OCI-LY1 (cell line): ENCODE measurements around the gene SLC27A2.

Source experiments
- CTCF ChIP-seq: fragments of 200-600 bp; sonication (generic), shearing (Covaris generic); IDR thresholded peaks from 2 replicates; pipeline ENCODE4 v1.5.1; 2017; ENCODE audit warnings: mild to moderate bottlenecking, antibody characterized with exemption, low read length, moderate library complexity, mixed read lengths
- EZH2 ChIP-seq: fragments of 200-600 bp; sonication (generic), shearing (Covaris generic); IDR thresholded peaks from 2 replicates; pipeline ENCODE4 v1.8.0; 2017; ENCODE audit warnings: borderline replicate concordance, mixed run types, mild to moderate bottlenecking, antibody characterized with exemption, low read length, moderate library complexity, mixed read lengths

DNA sequence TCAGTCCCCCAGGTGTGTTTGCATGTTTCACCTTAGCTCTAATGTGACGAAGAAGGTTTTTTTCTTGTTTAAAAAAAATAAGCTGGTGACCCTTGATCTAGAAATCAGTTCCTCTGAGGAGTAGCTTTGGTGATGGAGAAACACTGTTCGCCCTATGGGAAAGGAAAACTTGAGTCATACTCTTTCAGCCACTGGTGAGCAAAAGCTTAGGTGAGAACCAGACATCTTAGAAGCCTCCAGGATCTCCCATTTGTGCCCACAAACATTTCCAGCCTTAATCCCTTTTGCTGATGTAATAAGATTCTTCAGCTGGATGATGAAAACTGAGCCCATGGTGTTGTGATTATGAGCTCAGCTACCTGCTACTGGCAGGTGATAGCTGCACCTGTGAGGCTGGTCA lies 37.8 kb downstream of the SLC27A2 start:
- no peak for TF ChIP-seq EZH2
- no peak for TF ChIP-seq CTCF
